ENCODE measurements around the gene ZNF440.

- no peak for TF ChIP-seq CTCF (IDR thresholded peaks at IDR 0.05)
- no peak for TF ChIP-seq POLR2A (IDR thresholded peaks at IDR 0.05)
Measured at GRCh38 chr19:11868188-11868587, 54.1 kb downstream of the ZNF440 start.
